Renal cortical epithelial cell (primary cell): ENCODE results near the gene CLOCK. TPM values are rescaled to one million over a fixed set of nuclear protein-coding genes. Genes with fewer than 3 reads are reported as not detected.
A peak's percentile ranks its signal among the peaks of the same experiment; 100 is the strongest.

Source experiments
- DNase-seq: peaks from one replicate; pipeline ENCODE4 v3.0.0-alpha.2; 2011; ENCODE audit warnings: low read depth
- total RNA-seq: library from RNA; depleted of rRNA; stranded (reverse); fragments of >200 nt; gene quantifications from 2 replicates; pipeline ENCODE4 v1.2.3, GENCODE V29; 2014

CLOCK gene
- total RNA-seq, 1 donor from 2014 or later = 25.6 TPM

GRCh38 chr4:55543858-55544257 is 2.9 kb downstream of the CLOCK start:
- DNase-seq = no peak

GRCh38 chr4:55540271-55540670 is 6.4 kb downstream of the CLOCK start:
- DNase-seq = no peak

- no peak for DNase-seq
Observed at GRCh38 chr4:55539658-55540057, 7.1 kb downstream of the CLOCK start.

GRCh38 chr4:55538531-55538930 is 8.2 kb downstream of the CLOCK start:
- no peak for DNase-seq

- no peak for DNase-seq
Observed at GRCh38 chr4:55534306-55534705, 12.4 kb downstream of the CLOCK start.

GRCh38 chr4:55530691-55531090 is 16.0 kb downstream of the CLOCK start:
- no peak for DNase-seq

- no peak for DNase-seq
Observed at GRCh38 chr4:55530167-55530566, 16.5 kb downstream of the CLOCK start.

- DNase-seq = no peak
Observed at GRCh38 chr4:55528491-55528890, 18.2 kb downstream of the CLOCK start.

- no peak for DNase-seq
Observed at GRCh38 chr4:55524844-55525571, 21.7 kb downstream of the CLOCK start.

GRCh38 chr4:55518442-55518841 is 28.3 kb downstream of the CLOCK start:
- DNase-seq = no peak

GRCh38 chr4:55517526-55518229 is 29.0 kb downstream of the CLOCK start:
- no peak for DNase-seq

GRCh38 chr4:55512922-55513571 is 33.7 kb downstream of the CLOCK start:
- DNase-seq = no peak

GRCh38 chr4:55512077-55512476 is 34.6 kb downstream of the CLOCK start:
- no peak for DNase-seq

GRCh38 chr4:55510685-55511084 is 36.0 kb downstream of the CLOCK start:
- DNase-seq = no peak

GRCh38 chr4:55509266-55509665 is 37.4 kb downstream of the CLOCK start:
- no peak for DNase-seq

- peak; percentile 12 for DNase-seq
Observed at GRCh38 chr4:55507612-55508011, 39.1 kb downstream of the CLOCK start.

- peak; percentile 38 for DNase-seq
Observed at GRCh38 chr4:55503169-55503568, 43.5 kb downstream of the CLOCK start.

- no peak for DNase-seq
Observed at GRCh38 chr4:55500072-55500471, 46.6 kb downstream of the CLOCK start.

GRCh38 chr4:55499495-55499894 is 47.2 kb downstream of the CLOCK start:
- DNase-seq = no peak

GRCh38 chr4:55498051-55498450 is 48.7 kb downstream of the CLOCK start:
- no peak for DNase-seq

GRCh38 chr4:55491486-55491885 is 55.2 kb downstream of the CLOCK start:
- no peak for DNase-seq

GRCh38 chr4:55488716-55489115 is 58.0 kb downstream of the CLOCK start:
- DNase-seq = no peak

GRCh38 chr4:55485821-55486220 is 60.9 kb downstream of the CLOCK start:
- DNase-seq = no peak
